ENCODE results near the gene MOCS3.

Gene MOCS3

DNA sequence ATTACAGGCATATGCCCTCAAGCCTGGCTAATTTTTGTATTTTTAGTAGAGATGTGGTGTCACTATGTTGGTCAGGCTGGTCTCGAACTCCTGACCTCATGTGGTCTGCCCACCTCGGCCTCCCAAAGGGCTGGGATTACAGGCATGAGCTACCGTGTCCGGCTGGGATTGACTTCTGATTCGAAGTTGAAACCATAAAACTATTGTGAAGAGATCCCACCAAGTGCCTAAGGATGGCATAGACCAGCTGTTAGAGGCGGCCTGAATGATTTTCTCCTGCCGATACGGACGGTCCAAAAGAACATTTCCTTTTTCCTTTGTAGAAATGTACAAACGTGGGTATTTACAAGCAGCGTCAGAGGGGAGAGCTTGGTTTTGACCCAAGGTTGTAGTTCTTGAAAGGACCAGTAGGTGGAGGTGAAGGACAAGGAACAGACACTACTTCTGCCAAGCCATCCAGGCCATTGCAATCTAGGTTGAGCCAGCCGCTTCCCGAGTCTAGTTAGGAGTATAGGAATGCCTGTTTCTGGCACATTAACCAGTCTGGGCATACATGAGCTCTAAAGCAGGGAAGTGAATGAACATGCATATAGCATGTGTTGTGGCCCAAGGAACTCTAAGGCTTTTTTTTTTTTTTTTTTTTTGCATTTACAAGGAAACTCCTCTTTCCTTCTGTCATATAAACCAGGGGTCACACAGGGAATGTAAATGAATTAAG is 29.0 kb downstream of the MOCS3 start:
- DNase-seq = peak; percentile 88

DNA sequence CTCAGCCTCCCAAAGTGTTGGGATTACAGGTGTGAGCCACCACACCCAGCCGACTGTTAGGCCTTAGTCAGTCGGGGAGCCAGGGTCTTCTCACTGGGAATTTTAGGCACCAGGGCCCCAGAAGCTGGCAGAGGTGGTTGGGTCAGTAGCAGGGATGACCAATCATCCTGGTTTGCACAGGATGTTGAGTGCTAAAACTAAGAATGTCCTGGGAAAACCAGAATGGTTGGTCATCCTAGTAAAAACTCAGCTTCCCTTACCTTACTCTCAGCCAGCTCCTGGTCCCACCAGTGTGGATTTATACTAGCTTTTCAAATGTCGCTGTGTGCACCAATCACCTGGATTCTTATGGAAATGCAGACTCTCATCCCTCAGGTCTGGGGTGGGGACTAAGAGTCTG is 32.5 kb downstream of the MOCS3 start:
- no peak for DNase-seq

DNA sequence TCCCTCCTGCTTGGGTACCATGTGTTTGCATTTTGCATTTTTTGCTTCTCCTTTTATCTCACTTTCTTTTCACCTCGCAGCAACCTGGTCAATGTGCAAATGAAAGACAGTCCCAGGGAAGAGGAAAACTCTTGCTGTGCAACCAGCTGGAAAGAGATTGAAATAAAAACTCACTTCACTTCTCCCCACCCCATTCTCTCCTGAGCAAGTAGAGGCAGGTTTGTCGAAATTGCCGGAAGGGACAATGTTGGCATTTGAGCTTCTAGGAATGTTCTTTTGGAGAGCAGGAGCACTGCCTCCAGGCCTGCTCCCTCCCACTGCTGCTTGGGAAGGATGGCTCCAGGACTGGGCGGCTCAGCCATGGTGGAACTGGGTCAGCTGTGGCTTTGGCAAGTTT is 33.7 kb downstream of the MOCS3 start:
- DNase-seq = no peak

DNA sequence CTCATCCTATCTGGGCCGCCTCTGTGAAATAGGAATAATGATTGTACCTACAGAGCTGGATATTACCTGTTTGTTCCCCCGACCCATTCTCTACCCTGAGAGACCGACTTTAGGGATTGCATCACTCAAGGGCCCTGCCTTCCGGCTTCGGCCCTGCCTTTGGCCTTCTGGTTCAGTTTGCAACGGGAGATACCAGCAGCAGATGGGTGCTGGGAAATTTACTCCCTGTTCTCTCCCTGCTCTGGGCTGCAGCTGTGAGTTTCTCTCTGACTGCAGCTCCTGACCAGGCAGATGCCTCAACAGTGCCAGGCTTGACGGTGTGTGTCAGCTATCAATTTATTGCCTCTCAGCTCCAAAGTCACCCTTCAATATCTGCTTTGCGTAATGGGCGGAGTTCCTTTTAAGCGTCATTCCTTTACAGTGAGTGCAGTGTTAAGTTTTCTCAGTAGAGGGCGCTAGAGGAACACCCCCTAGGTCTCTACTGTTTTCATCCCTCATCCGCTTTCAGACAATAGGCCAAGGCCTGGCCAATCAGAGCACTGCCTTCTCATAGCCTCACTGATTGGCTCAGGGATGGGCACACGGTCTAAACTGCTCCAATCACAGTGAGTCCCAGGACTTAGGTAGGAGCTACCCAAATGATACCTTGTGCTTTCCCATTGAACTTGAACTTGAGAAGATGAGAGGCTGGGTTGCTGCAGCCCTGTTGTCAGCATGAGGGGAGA is 34.3 kb downstream of the MOCS3 start:
- DNase-seq = peak; percentile 84

DNA sequence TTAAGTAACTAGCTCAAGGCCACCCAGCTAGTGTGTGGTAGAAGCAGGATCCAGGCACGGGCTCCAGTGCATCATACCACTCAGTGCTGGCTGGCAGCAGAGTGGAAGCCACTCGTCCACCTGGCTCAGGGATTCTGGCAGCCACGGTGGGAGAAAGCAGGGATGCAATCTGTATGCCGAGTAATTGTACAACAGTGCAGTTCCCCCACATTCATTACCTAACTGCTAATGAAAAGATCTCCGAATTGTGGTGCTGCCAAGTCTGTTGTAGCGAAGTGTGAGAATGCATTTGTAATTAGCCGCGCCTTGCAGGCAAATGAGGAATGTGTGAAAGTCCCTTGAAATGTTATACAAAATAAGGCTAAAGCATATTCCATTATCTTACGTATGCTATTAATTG is 35.3 kb downstream of the MOCS3 start:
- DNase-seq = no peak

DNA sequence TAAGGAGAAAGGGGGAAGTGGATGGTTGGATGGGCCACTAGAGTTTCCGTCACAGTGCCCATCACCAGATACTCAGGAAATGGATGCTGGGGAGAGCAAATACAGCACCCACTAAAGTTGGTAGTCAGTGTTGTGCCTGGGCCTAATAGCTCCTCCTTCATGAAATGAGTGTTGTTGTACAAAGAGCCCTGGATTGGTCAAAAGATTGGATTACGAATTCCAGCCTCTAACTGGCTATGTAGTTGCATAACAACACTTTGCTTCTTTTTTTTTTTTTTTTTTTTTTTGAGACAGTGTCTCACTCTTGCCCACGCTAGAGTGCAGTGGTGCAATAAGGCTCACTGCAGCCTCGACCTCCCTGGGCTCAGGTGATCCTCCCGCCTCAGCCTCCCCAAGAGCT is 36.9 kb downstream of the MOCS3 start:
- peak; percentile 39 for DNase-seq

DNA sequence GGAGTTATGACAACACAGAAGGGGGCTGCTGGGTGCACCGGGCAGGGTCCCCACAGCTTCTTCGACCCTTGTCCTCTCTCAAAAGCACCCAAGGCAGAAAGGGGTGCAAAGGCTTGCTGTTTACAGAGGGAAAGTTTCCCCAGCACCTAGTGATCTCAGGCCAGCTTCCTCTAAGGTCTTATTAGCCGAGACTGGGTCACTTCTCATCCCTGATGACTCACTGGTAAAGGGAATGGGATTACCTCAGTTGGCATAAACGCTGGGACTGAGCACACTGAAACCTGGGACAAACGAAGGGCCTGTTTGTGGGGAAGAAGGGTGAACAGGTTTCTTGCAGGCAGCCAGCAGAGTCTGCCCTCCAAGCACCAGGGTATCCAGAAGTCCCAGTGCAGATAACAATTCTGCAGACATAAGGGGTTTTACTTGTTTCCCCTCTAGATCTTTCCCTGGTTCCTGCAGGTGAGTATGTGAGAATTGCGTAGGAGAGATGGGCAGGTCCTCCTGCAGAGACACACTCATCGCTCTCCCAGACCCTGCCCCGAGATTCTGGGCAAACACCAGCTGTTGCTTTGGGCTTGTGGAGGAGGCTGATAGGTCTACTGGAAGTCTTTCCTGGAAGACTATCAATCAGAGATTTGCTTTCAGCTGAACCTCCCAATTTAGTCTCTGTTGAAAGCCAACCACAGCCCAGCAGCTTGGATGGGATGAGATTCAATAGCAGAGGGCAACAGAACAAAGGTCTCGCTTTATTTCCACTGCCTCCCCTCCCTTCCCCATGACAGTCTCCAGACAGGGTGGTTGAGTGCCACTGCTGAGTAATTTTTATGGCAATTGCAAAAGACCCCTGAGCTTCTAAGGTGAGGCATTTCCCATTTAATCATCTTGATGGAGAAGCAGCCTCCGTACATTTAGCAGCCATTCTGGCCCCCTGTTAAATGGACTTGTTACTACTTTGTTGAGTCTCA is 38.6 kb downstream of the MOCS3 start:
- DNase-seq = peak; percentile 36

DNA sequence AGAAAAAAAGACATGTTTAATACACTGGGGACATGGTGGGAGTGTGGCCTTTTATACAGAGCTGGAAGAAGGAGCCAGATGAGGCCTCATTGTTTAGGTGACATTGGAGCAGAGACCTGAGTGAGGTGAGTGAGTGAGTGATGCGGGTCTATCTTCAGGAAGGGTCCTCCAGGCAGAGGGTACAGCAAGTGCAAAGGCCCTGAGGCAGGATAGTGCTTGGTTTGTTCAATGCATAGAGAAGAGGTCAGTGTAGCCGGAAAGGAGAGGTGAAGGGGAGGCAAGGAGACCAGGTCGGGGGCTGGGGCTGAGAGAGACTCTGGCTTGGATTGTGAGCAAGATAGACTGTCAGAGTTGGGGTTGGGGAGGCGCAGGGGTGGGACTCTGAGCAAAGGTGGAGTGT is 40.7 kb downstream of the MOCS3 start:
- DNase-seq = no peak

DNA sequence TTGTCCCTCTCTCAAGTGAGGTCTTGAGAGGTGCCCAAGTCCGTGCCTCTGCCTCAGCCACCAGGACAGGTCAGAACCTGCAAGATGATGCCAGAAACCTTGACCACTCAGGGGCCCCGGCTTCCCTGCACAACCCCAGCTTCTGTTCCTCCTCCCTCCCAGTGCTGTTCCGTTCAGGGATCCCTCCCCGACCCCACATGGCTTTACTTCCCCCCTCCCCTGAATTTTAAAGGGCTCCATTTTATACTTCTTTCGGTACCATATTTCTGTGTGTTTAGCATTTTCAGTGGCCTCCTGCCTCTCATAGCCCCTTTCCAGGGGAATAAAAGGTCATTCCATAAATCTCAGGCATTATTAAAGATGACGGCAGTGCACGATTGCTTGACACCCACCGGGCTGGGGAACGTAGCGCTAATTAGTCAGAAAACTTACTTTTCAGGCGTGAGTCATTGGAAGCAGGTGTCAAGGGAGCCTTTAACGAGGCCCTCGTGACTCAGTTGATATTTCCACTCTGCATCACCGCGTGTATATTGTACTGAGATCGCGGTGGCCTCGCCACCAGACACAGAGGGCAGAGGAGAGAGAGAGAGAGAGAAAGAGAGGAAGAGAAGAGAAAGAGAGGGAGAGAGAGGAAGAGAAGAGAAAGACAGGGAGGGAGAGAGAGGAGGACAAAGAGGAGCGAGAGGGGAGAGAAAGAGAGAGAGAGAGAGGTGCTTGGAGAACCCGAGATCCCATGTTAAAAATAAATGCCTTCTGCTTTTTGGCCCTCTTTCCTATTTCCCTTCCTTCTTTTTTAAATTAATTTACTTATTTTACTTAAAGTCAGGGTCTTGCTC is 43.0 kb downstream of the MOCS3 start:
- no peak for DNase-seq

DNA sequence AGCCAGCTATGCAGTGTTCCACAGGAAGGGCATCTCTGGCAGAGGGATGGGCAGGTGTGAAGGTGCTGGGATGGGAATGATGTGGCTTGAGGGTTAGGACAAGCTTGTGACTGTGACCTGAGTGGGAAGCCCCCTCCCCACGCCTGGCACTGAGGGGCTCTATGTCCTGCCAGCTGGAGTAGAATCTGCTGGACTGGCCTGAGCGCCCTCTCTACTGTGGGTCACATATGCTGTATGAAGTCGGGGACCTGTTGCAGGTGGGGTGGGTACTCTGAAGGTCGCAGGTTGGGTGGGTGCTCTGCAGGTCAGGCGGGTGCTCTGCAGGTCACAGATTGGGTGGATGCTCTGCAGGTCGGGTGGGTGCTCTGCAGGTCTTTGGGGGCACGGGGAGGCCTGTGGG is 44.0 kb downstream of the MOCS3 start:
- no peak for DNase-seq

DNA sequence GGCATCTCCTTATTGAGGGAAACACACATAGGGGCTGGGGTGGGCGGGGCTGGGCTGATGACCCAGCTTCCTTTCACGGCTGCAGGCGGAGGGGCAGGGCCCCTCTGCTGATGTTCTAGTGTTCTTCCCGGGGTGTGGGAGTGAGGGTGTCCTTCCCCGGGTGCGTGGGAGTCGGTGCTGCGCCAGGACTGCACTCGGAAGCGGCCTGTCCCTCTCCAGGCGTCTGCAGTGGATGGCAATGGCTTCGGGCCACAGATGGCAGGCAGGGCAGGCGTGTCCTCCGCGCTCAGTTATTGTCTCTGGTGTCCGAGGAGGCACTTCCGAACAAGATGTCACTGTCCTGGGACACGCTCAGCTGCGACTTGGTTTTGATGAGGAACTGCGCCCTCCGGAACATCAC is 45.1 kb downstream of the MOCS3 start:
- DNase-seq = no peak

DNA sequence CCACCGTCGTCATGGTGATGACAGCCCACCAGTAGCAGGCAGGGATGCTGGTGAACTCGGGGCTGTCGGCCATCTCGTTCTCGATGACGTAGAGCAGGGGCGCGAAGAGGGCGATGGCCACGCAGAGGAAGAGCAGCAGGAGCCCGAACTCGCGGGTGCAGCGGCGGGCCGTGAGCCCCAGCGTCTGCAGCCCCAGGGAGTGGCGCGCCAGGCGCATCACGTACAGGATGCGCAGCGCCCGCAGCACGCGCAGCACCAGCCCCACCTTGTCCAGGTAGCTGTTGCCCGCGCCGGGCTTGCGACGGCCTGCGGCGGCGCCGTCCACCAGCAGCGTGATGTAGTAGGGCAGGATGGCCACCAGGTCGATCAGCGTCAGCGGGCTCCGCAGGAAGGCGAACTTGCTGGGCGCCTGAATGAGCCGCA is 45.7 kb downstream of the MOCS3 start:
- DNase-seq = no peak

DNA sequence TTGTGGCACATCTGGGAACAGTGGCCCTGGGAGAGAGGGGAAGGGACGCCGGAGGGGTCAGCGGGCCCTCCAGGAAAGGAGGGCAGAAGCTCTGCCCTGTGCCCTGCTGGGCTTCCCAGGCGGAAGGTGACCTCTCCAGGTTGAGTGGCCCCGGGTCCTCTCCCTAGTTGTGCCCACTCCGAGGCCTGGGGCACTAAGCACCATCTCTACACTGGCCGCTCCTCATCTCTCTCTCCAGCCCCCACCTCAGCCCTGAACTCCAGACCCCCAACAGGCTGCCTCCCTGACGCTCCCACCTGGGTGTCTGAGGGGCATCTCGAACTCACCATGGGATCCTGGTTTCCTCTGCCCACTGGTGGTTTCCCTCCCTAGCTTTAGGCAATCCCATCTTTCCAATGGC is 46.2 kb downstream of the MOCS3 start:
- no peak for DNase-seq

DNA sequence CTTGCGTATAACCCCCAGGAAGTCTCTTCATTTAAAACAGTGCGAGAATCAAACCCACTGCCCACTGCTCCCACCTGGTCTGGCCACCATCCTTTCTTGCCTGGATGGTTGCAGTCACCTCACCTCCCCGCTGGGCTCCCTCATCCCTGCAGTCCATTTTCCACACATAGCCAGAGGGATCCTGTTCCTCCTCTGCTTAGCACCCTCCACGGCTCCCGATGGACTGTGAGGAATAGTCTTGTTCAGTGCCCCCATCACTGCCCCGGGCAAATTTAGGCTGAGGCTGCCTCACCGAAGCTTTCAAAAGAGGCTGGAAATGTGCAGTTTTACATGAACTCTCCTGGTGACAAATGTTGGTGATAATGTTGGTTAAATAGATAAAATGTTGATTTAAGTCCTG is 46.6 kb downstream of the MOCS3 start:
- DNase-seq = no peak

DNA sequence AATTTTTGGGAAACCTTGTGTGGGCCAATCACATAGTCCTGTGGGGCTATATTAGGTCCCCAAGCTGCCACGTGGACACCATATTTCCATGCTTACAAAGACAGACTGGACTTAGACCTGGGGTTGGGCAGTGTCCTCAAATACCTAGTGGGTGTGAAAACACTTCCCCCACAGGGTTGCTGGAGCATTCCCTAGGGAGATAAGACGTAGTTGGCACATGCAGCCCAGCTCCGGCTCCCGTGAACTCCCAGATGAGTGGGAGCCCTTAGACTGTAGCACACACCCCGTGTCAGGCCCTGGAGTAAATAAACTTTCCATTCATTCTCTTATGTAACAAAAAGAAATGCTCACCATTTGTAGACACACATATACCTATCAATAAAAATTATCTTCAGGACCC is 50.1 kb downstream of the MOCS3 start:
- no peak for DNase-seq

DNA sequence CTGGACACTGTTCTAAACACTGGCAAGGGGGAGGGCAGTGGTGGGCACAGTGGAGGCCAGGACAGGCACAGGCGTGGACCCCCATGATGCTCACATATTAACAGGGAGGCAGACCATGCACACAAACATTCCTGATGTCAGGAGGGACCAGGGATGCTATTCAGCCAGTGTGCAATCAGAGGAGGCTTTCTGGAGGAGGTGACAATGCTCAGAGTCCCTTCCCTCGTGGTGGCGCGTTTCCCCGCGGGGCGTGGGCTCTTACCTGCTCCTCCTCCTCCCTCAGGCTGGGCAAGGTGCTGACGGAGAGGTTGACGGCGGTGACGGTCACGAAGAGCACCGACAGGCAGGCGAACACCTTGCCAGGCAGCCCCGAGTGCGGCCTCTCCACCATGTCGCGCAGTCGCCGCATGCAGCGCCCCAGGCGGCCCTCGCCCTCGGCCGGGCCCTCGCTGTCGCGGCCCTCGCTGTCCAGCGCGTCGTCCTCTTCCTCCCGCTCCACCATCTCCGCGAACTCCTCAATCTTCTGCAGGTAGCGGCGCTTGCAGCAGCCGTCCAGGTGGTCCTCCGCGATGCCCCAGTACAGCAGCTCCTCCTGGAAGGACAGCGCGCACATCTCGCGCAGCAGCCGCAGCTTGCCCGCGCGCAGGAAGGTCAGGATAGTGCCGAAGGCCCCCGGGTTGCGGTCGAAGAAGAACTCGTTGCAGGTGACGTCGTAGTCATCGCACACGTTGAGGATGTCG is 50.9 kb downstream of the MOCS3 start:
- no peak for DNase-seq

DNA sequence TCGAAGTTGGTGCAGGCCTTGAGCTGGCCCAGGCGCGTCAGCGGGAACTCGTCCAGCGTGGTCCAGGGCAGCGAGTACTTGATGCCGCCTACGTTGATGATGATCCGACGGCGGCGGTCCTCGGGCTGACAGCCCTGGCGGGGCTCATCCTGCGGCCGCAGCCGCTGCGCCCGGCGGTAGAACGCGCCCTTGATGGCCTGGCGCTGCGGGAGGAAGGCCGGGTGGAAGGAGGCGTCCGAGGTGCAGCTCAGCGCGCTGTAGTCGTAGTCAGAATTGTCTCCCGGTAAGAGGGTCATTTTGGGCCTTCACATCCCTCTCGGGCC is 51.4 kb downstream of the MOCS3 start:
- no peak for DNase-seq

DNA sequence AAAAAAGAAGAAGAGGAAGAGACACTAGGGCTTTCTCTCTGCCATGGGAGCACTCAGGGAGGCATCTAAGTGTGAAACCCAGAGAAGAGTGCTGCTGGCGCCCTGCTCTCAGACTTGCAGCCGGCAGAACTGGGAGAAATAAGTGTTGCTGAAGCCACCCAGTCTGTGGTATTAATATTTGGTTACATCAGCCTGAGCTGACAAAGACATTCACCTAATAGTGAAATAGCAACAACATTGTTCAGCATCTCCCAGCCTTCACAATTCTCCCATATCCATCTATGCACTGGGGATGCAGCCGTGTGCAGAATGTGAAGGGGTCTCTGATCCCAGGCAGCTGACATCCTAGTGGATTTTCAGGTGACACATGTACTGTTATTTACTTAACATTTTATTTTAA is 52.3 kb downstream of the MOCS3 start:
- DNase-seq = no peak

DNA sequence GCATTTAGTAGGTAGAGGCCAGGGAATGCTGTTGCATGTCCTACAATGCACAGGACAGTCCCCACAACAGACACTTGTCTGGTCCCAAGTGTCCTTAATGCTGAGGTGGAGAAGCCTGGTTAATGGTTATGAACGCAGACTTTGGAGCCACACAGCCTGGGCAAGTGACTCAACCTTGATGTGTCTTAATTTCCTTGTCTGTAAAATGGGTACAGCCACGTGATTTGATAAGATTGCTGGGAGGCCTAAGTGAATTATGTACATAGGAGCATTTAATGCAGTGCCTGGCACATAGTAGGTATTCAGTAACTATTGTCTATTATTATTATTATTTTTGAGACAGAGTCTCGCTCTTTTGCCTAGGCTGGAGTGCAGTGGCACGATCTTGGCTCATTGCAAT is 52.9 kb downstream of the MOCS3 start:
- no peak for DNase-seq

DNA sequence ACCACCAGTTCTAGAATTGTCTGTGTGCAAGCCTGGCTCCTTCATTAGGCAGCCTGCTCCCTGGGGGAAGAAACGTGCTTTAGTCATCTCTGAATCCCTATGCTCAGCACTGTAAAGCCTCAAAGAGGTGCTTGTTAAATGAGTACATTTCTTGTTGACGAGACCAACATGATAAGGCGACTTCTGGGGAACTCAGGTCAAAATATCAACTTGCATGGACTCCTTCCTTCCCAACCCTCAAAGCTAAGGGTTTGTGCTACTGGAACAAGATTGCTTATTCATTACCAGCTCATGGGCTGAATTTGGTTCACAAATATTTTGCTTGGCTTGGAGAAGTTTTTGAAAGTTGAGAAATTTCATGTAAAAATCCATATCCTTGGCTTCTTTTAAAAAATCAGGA is 53.7 kb downstream of the MOCS3 start:
- no peak for DNase-seq
